H1 (cell line): ENCODE measurements around the gene TOP1. TPM values are rescaled to one million over a fixed set of nuclear protein-coding genes. Genes with fewer than 3 reads are reported as not detected.

Experiments
- CTCF ChIA-PET: fragments of 300-600 bp; sonication (Branson Sonifier 250); formaldehyde crosslinking; loops from one replicate; lab custom pipeline; 2021; ENCODE audit not compliant: partially characterized antibody; lab: Charles Lee
- POLR2A ChIA-PET: fragments of 300-600 bp; sonication (Branson Sonifier 250); formaldehyde crosslinking; loops from one replicate; lab custom pipeline; 2021; ENCODE audit warnings: inconsistent platforms; ENCODE audit not compliant: partially characterized antibody; lab: Charles Lee
- DNase-seq, 2 experiments: peaks; one replicate each; pipeline versions ENCODE4 v3.0.0 to v3.0.0-alpha.2; 2010 to 2022; ENCODE audit warnings: low spot score in 2 of 2, low read depth in 1 of 2, mixed read lengths in 1 of 2
- FAIRE-seq: peaks from 2 replicates; lab custom pipeline; 2011; peaks lifted over from hg19 to GRCh38; lab: Jason Lieb, UNC
- H2AFZ ChIP-seq: 2 replicates; pipeline ENCODE4 v1.8.1; 2012; ENCODE audit warnings: low read length, inconsistent platforms
- H2AK5ac ChIP-seq: 2 replicates; pipeline ENCODE4 v1.6.1; 2013; ENCODE audit warnings: low read depth, low read length
- H2BK120ac ChIP-seq: replicated peaks from 2 replicates; pipeline ENCODE3; 2013; ENCODE audit warnings: low read depth, low read length, inconsistent platforms
- H2BK12ac ChIP-seq: 2 replicates; pipeline ENCODE4 v1.6.1; 2013; ENCODE audit warnings: low read depth, low read length
- H2BK15ac ChIP-seq: 2 replicates; pipeline ENCODE4 v1.6.1; 2013; ENCODE audit warnings: low read length
- H2BK20ac ChIP-seq: 2 replicates; pipeline ENCODE4 v1.6.1; 2013; ENCODE audit warnings: low read length
- H2BK5ac ChIP-seq: 2 replicates; pipeline ENCODE4 v1.6.1; 2013; ENCODE audit warnings: low read depth, low read length
- H3K14ac ChIP-seq: 2 replicates; pipeline ENCODE4 v1.6.1; 2013; ENCODE audit warnings: inconsistent platforms; ENCODE audit not compliant: insufficient read length
- H3K18ac ChIP-seq: 2 replicates; pipeline ENCODE4 v1.6.1; 2013; ENCODE audit warnings: low read length; ENCODE audit errors: extremely low read depth
- H3K23ac ChIP-seq: 2 replicates; pipeline ENCODE4 v1.6.1; 2013; ENCODE audit warnings: inconsistent platforms; ENCODE audit not compliant: insufficient read length
- H3K23me2 ChIP-seq: 2 replicates; pipeline ENCODE4 v1.6.1; 2013; ENCODE audit warnings: low read depth, low read length
- H3K27ac ChIP-seq: 2 replicates; pipeline ENCODE4 v1.6.1; 2011; ENCODE audit warnings: low read depth, low read length, inconsistent platforms
- H3K27me3 ChIP-seq, 4 experiments: replicated peaks in 1 of 4; 1 replicate in 1 of 4; 2 replicates in 3 of 4; pipeline versions ENCODE4 v1.6.1 to v1.8.1; 2011 to 2013; ENCODE audit warnings: low read length in 3 of 4, mild to moderate bottlenecking in 3 of 4, inconsistent platforms in 2 of 4, mixed read lengths in 2 of 4, moderate library complexity in 1 of 4; ENCODE audit not compliant: control insufficient read depth in 3 of 4, insufficient read depth in 3 of 4; ENCODE audit errors: extremely low read depth in 1 of 4
- H3K36me3 ChIP-seq, 4 experiments: 2 replicates each; pipeline versions ENCODE4 v1.6.1 to v1.8.1; 2011 to 2013; ENCODE audit warnings: mild to moderate bottlenecking in 4 of 4, low read length in 3 of 4, moderate library complexity in 2 of 4, control low read depth in 1 of 4, inconsistent platforms in 1 of 4; ENCODE audit not compliant: insufficient read depth in 4 of 4, control insufficient read depth in 2 of 4
- H3K4ac ChIP-seq: replicated peaks from 2 replicates; pipeline ENCODE3; 2013; ENCODE audit warnings: low read length, low read depth, mixed read lengths, inconsistent platforms; ENCODE audit not compliant: insufficient read length
- H3K4me1 ChIP-seq, 4 experiments: replicated peaks in 1 of 4; 1 replicate in 1 of 4; 2 replicates in 3 of 4; pipeline versions ENCODE4 v1.6.1 to v1.8.1; 2011 to 2013; ENCODE audit warnings: low read length in 3 of 4, inconsistent platforms in 2 of 4, mixed read lengths in 1 of 4; ENCODE audit not compliant: insufficient read depth in 4 of 4, control insufficient read depth in 3 of 4
- H3K4me2 ChIP-seq, 2 experiments: 2 replicates each; pipeline versions ENCODE4 v1.6.1 to v1.8.1; 2011 to 2013; ENCODE audit warnings: low read depth in 2 of 2, low read length in 2 of 2, control low read depth in 1 of 2, inconsistent platforms in 1 of 2, mild to moderate bottlenecking in 1 of 2; ENCODE audit not compliant: insufficient read depth in 1 of 2
- H3K4me3 ChIP-seq, 4 experiments: fragments of 200-600, 300-600 bp in 1 of 4; sonication (generic), shearing (Covaris generic), sonication (Bioruptor Twin) in 1 of 4; 2 replicates each; pipeline versions ENCODE4 v1.5.1 to v1.8.1; 2011 to 2016; ENCODE audit warnings: low read length in 4 of 4, low read depth in 3 of 4, control low read depth in 2 of 4, inconsistent platforms in 2 of 4, mild to moderate bottlenecking in 2 of 4, mixed read lengths in 1 of 4, moderate library complexity in 1 of 4; ENCODE audit not compliant: insufficient read depth in 2 of 4; ENCODE audit errors: extremely low read depth in 1 of 4
- H3K56ac ChIP-seq: replicated peaks from 2 replicates; pipeline ENCODE3; 2013; ENCODE audit warnings: low read depth, mild to moderate bottlenecking, mixed read lengths, low read length, inconsistent platforms; ENCODE audit not compliant: insufficient read length
- H3K79me1 ChIP-seq: 2 replicates; pipeline ENCODE4 v1.6.1; 2013; ENCODE audit warnings: low read depth, low read length, control low read depth
- H3K79me2 ChIP-seq, 2 experiments: 2 replicates each; pipeline versions ENCODE4 v1.6.1 to v1.8.1; 2012 to 2013; ENCODE audit warnings: low read length in 2 of 2, mild to moderate bottlenecking in 2 of 2, inconsistent platforms in 1 of 2; ENCODE audit not compliant: insufficient read depth in 2 of 2, control insufficient read depth in 1 of 2
- H3K9ac ChIP-seq, 4 experiments: replicated peaks in 1 of 4; 1 replicate in 1 of 4; 2 replicates in 3 of 4; pipeline versions ENCODE4 v1.6.1 to v1.8.1; 2011 to 2013; ENCODE audit warnings: low read depth in 3 of 4, low read length in 3 of 4, control low read depth in 2 of 4, mild to moderate bottlenecking in 2 of 4, moderate library complexity in 2 of 4, inconsistent platforms in 1 of 4; ENCODE audit errors: extremely low read depth in 1 of 4
- H3K9me3 ChIP-seq, 2 experiments: 2 replicates each; pipeline versions ENCODE4 v1.6.1 to v1.8.1; 2012 to 2013; ENCODE audit warnings: mild to moderate bottlenecking in 2 of 2, moderate library complexity in 2 of 2, control low read depth in 1 of 2, inconsistent platforms in 1 of 2, low read depth in 1 of 2, low read length in 1 of 2, mixed read lengths in 1 of 2; ENCODE audit not compliant: insufficient read depth in 2 of 2
- H4K20me1 ChIP-seq, 2 experiments: replicated peaks in 1 of 2; 2 replicates each; pipeline versions ENCODE3 to v1.8.1; 2011 to 2013; ENCODE audit warnings: inconsistent platforms in 2 of 2, low read length in 2 of 2, mild to moderate bottlenecking in 1 of 2; ENCODE audit not compliant: insufficient read depth in 2 of 2, control insufficient read depth in 1 of 2
- H4K5ac ChIP-seq: 2 replicates; pipeline ENCODE4 v1.6.1; 2013; ENCODE audit warnings: low read length, low read depth, mixed read lengths, inconsistent platforms; ENCODE audit not compliant: insufficient read length
- H4K8ac ChIP-seq: 2 replicates; pipeline ENCODE4 v1.8.0; 2013; ENCODE audit warnings: mild to moderate bottlenecking, moderate library complexity, low read length, inconsistent platforms; ENCODE audit not compliant: insufficient read depth; ENCODE audit errors: extremely low read depth
- H4K91ac ChIP-seq: replicated peaks from 2 replicates; pipeline ENCODE3; 2013; ENCODE audit warnings: low read length, mixed read lengths, inconsistent platforms; ENCODE audit not compliant: insufficient read length
- BRCA1 ChIP-seq: IDR thresholded peaks from 2 replicates; pipeline ENCODE4 v1.6.1; 2012; ENCODE audit warnings: low read depth, low read length, improper control_type of control experiment
- CBX5 ChIP-seq: fragments of 300-800, 300-1000 bp; sonication (generic); IDR thresholded peaks from 2 replicates; pipeline ENCODE4 v1.7.1; 2016; ENCODE audit warnings: antibody characterized with exemption, low read length, low read depth
- CTBP2 ChIP-seq: IDR thresholded peaks from 2 replicates; pipeline ENCODE4 v1.7.0; 2011; ENCODE audit warnings: borderline replicate concordance, mild to moderate bottlenecking, moderate library complexity, mixed read lengths, low read length; ENCODE audit not compliant: insufficient read depth, insufficient read length
- E2F6 ChIP-seq: IDR thresholded peaks from 2 replicates; pipeline ENCODE4 v1.6.1; 2012; ENCODE audit warnings: inconsistent platforms
- FOSL1 ChIP-seq: IDR thresholded peaks from 2 replicates; pipeline ENCODE4 v1.6.1; 2011; ENCODE audit warnings: mild to moderate bottlenecking, low read depth, low read length, moderate library complexity; ENCODE audit not compliant: insufficient read depth
- NRF1 ChIP-seq: IDR thresholded peaks from 2 replicates; pipeline ENCODE4 v1.6.1; 2011; ENCODE audit warnings: mild to moderate bottlenecking, low read depth, low read length, improper control_type of control experiment
- SIX5 ChIP-seq: IDR thresholded peaks from 2 replicates; pipeline ENCODE4 v1.6.1; 2011; ENCODE audit warnings: mild to moderate bottlenecking, low read depth, low read length
- SP4 ChIP-seq: IDR thresholded peaks from 2 replicates; pipeline ENCODE4 v1.6.1; 2012; ENCODE audit warnings: low read length, inconsistent platforms
- USF2 ChIP-seq: IDR thresholded peaks from 2 replicates; pipeline ENCODE4 v1.6.1; 2011; ENCODE audit warnings: low read length, improper control_type of control experiment
- ZNF274 ChIP-seq: IDR thresholded peaks from 2 replicates; pipeline ENCODE4 v1.7.0; 2012; ENCODE audit warnings: low read length, borderline replicate concordance; ENCODE audit errors: extremely low read depth
- WGBS, 2 experiments: shearing (Covaris generic) in 1 of 2; methylation state at CpG; one replicate each; pipeline versions ENCODE4 v1.1.6 to v1.1.7; 2013 to 2015; ENCODE audit warnings: low lambda C conversion rate in 2 of 2, mixed read lengths in 2 of 2, inconsistent platforms in 1 of 2, low coverage in 1 of 2, missing lambda C conversion rate in 1 of 2; ENCODE audit not compliant: insufficient replicate concordance in 2 of 2, insufficient coverage in 1 of 2, insufficient read length in 1 of 2; ENCODE audit errors: extremely low coverage in 1 of 2, missing lambda C conversion rate in 1 of 2; 5-methylcytosine and 5-hydroxymethylcytosine counted together
- polyA plus RNA-seq, 7 experiments: library from polyadenylated mRNA; depleted of rRNA in 3 of 7; stranded (reverse) in 5 of 7; unstranded in 2 of 7; fragments of >200 nt in 5 of 7; fragments of 200-250 nt in 2 of 7; gene quantifications; 1 replicate in 5 of 7; 2 replicates in 1 of 7; 4 replicates in 1 of 7; pipeline versions ENCODE4 v1.2.1 to v1.2.3, GENCODE V29; 2011 to 2013; ENCODE audit warnings: missing spikeins in 2 of 7, mixed read lengths in 2 of 7
- total RNA-seq: library from RNA; stranded (reverse); fragmentation: NEBNext Ultra II Directional; extraction: Animal tissue kit (Norgen Biotek cat#: 25700); gene quantifications from 2 replicates; pipeline ENCODE4 v1.2.1, GENCODE V29; 2021

TOP1 gene
- total and polyA plus RNA-seq, 2 of the 8 experiments (the other 6 are each of a cell fraction or from before 2014, with no cell fraction given), result 7.4 to 108 TPM

DNA sequence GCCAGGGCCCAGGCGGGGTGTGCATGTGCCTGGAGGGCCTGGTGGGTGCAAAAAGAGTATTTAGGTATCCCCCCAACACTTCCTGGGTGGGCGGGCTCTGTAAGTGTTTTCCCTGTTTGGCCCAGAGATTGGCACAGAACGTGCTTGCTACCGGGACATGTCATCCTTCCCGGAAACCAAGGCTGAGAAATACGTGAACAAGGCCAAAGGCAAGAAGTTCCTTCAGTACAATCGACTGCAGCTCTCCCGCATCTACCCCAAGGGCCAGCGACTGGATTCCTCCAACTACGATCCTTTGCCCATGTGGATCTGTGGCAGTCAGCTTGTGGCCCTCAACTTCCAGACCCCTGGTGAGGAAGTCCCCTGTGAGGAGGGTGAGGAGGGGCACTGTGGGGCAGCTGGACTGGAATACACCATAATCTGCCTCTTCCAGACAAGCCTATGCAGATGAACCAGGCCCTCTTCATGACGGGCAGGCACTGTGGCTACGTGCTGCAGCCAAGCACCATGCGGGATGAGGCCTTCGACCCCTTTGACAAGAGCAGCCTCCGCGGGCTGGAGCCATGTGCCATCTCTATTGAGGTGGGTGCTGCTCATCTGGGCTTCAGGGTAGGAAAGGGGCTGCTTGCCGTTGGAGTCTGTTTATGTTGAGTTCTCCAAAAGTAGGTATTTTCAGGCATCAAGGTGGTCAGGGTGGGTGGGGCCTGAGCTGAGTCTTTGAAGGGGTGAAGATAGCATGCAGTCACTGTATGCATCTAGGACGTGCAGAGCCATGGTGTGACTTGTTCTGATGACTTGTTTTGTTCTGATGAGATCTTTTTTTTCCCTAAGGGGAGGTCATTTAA lies 143.9 kb downstream of the TOP1 start:
- WGBS, 2 experiments, result 88% methylated on average over 18 of the region's 18 CpGs; no CpG with 5 or more reads in 1 of the 2 experiments
- Histone ChIP-seq H3K9ac (no peak overlapping the region), H3K9me3 (no peaks in the 10 kb centered on the region), H2BK120ac (no peak overlapping the region), H3K27me3 (no peaks in the 10 kb centered on the region), H3K4ac (no peak overlapping the region), H2BK15ac (no peak overlapping the region), H3K14ac (no peak overlapping the region), H2BK20ac (no peak overlapping the region), H3K36me3 (peaks cover 37 to 80% (median 68%) of the 10 kb centered on the region in 4 experiments), H3K23ac (no peak overlapping the region), H4K20me1 (peaks cover 17 to 18% of the 10 kb centered on the region in 2 experiments), H3K79me1 (no peaks in the 10 kb centered on the region; the same call in 1 of the 2 replicates), H3K18ac (no peak overlapping the region), H4K8ac (no peak overlapping the region), H2BK12ac (no peak overlapping the region), H2AK5ac (no peak overlapping the region), H2AFZ (no peak overlapping the region), H3K4me2 (no peak overlapping the region), H4K91ac (no peak overlapping the region), H4K5ac (no peak overlapping the region), H3K4me1 (no peaks in the 10 kb centered on the region), H3K79me2 (no peaks in the 10 kb centered on the region), H3K23me2 (no peaks in the 10 kb centered on the region), H3K27ac (no peak overlapping the region), H3K4me3 (no peak overlapping the region), H2BK5ac (no peak overlapping the region), H3K56ac (no peak overlapping the region)
- DNase-seq, result peak in 1 of 2 experiments; percentile 53
- FAIRE-seq, result no peak
- ChIA-PET CTCF (interaction anchor here (0.6 to 7.3 kb wide), 56 partner anchors 8 to 262 kb away, joined by 3 to 112 read pairs (median 4); partner anchors contain the start of gene LPIN3), POLR2A (interaction anchor here (0.8 to 1.6 kb wide), 6 partner anchors 8 to 168 kb away, joined by 3 to 5 read pairs (median 3); partner anchors contain the start of genes LPIN3 and PLCG1)
- TF ChIP-seq SP4 (no peak), CTBP2 (no peak), ZNF274 (no peak), SIX5 (no peak), FOSL1 (no peak), E2F6 (no peak), BRCA1 (no peak), USF2 (no peak), NRF1 (no peak), CBX5 (no peak)
